Suprapubic skin (tissue), 4 donors: ENCODE measurements around the gene CERT1.

Source experiments
- POLR2A ChIP-seq, 2 donors: fragments of 450-650 bp; IDR thresholded peaks; one replicate each; pipeline ENCODE4 v1.6.1; 2017; ENCODE audit warnings: antibody characterized with exemption in 2 of 2, mild to moderate bottlenecking in 2 of 2, moderate library complexity in 2 of 2
- POLR2AphosphoS5 ChIP-seq, 3 donors: sonication (generic); formaldehyde crosslinking; IDR thresholded peaks; one replicate each; pipeline ENCODE4 v1.6.1; 2017; ENCODE audit warnings: antibody characterized with exemption in 3 of 3

GRCh38 chr5:75373862-75374261 is 137.6 kb downstream of the CERT1 start:
- no peak for TF ChIP-seq POLR2A (IDR thresholded peaks at IDR 0.05)
- TF ChIP-seq POLR2AphosphoS5 (IDR thresholded peaks at IDR 0.05), result no peak
